ENCODE results near the gene RAD23A.

DNA sequence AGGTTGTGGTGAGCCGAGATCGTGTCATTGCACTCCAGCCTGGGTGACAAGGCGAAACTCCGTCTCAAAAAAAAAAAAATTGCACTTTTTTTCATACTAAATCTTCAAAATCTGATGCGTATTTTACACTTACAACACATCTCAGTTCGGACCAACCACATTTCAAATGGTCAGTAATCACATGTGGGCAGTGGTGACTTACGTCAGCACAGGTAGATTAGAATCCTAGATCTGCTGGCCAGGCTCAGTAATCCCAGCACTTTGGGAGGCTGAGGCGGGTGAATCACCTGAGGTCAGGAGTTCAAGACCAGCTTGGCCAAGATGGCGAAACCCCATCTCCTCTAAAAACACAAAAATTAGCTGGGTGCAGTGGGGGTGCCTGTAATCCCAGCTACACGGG is 10.6 kb upstream of the RAD23A start:
- no peak for TF ChIP-seq POLR2A (IDR thresholded peaks at IDR 0.05; ENCODE audit: low read length)
- TF ChIP-seq GATA1 (IDR thresholded peaks at IDR 0.05; ENCODE audit: low read depth, low read length) = no peak
